CD4-positive, alpha-beta T cell (primary cell): ENCODE results near the gene SNAP25. TPM values are rescaled to one million over a fixed set of nuclear protein-coding genes. Genes with fewer than 3 reads are reported as not detected.

Experiments used
- ATAC-seq: fragments of 200-7000 bp; cut with Tn5 transposase; one replicate; pipeline ENCODE4 v1.10.0; 2022; ENCODE audit warnings: mild to moderate bottlenecking; ENCODE audit not compliant: poor library complexity
- CTCF ChIA-PET: fragments of 350-600 bp; sonication (Branson Sonifier 250); formaldehyde crosslinking; loops from one replicate; lab custom pipeline; 2021; ENCODE audit warnings: antibody characterized with exemption, inconsistent platforms; lab: Charles Lee
- POLR2A ChIA-PET: fragments of 350-600 bp; sonication (Branson Sonifier 250); formaldehyde crosslinking; loops from one replicate; lab custom pipeline; 2021; ENCODE audit warnings: antibody characterized with exemption, inconsistent platforms; lab: Charles Lee
- DNase-seq, 14 experiments: peaks; one replicate each; pipeline ENCODE4 v3.0.0-alpha.2; 2013 to 2020; ENCODE audit warnings: mixed read lengths in 2 of 14
- H3K27ac ChIP-seq, 2 donors: one replicate each; pipeline versions ENCODE4 v1.5.1 to v1.7.0; 2013; ENCODE audit warnings: low read length in 2 of 2, low read depth in 1 of 2, mild to moderate bottlenecking in 1 of 2
- H3K27me3 ChIP-seq, 2 experiments: 1 replicate in 1 of 2; 2 replicates in 1 of 2; pipeline versions ENCODE4 v1.6.1 to v1.7.0; 2013; ENCODE audit warnings: low read length in 2 of 2, control low read depth in 1 of 2, mild to moderate bottlenecking in 1 of 2, moderate library complexity in 1 of 2; ENCODE audit not compliant: insufficient read depth in 2 of 2, control insufficient read depth in 1 of 2
- H3K36me3 ChIP-seq: one replicate; pipeline ENCODE4 v1.6.1; 2013; ENCODE audit warnings: low read length, control low read depth; ENCODE audit not compliant: insufficient read depth
- H3K4me1 ChIP-seq: one replicate; pipeline ENCODE4 v1.6.1; 2013; ENCODE audit warnings: low read length, control low read depth; ENCODE audit not compliant: insufficient read depth
- H3K4me3 ChIP-seq: one replicate; pipeline ENCODE4 v1.5.1; 2013; ENCODE audit warnings: mild to moderate bottlenecking, low read length, moderate library complexity
- H3K9me3 ChIP-seq, 2 experiments: 1 replicate in 1 of 2; 2 replicates in 1 of 2; pipeline versions ENCODE4 v1.6.1 to v1.7.0; 2013; ENCODE audit warnings: low read length in 2 of 2, mild to moderate bottlenecking in 2 of 2, control low read depth in 1 of 2, moderate library complexity in 1 of 2; ENCODE audit not compliant: control insufficient read depth in 1 of 2, insufficient read depth in 1 of 2
- H3K27ac Mint-ChIP-seq: one replicate; pipeline ENCODE4 v1.8.0; 2020; ENCODE audit warnings: mixed read lengths
- H3K27me3 Mint-ChIP-seq: one replicate; pipeline ENCODE4 v1.8.0; 2021; ENCODE audit warnings: mixed read lengths
- H3K36me3 Mint-ChIP-seq: one replicate; pipeline ENCODE4 v1.8.0; 2021; ENCODE audit warnings: low read depth, mixed read lengths
- H3K4me1 Mint-ChIP-seq: one replicate; pipeline ENCODE4 v1.8.0; 2021; ENCODE audit warnings: low read depth, mixed read lengths
- H3K4me3 Mint-ChIP-seq: one replicate; pipeline ENCODE4 v1.8.0; 2020; ENCODE audit warnings: mild to moderate bottlenecking, mixed read lengths
- H3K9me3 Mint-ChIP-seq: one replicate; pipeline ENCODE4 v1.8.0; 2020; ENCODE audit warnings: mixed read lengths
- intact Hi-C, 2 experiments: fragments of 100-400 bp; cut with DNase I in 1 of 2; cut with micrococcal nuclease in 1 of 2; formaldehyde crosslinking; loops; one replicate each; pipeline versions ENCODE4 v1.15.1 to v1.9.0; 2023 to 2025; cut with DNase I, micrococcal nuclease
- polyA plus RNA-seq, 2 donors: library from polyadenylated mRNA; unstranded; fragments of 120-200 nt; gene quantifications; one replicate each; pipeline ENCODE4 v1.2.1, GENCODE V29; 2013
- total RNA-seq, 174 experiments: library from RNA in 2 of 174; stranded (reverse) in 2 of 174; gene quantifications; one replicate each; pipeline ENCODE4 v1.2.3 and lab custom pipeline; 2021 to 2026
- TF ChIP-seq, protein P1 (sequence below): fragments of 200-600 bp; IDR thresholded peaks from one replicate; pipeline ENCODE4 v1.8.0; 2022; ENCODE audit warnings: antibody characterized with exemption, mild to moderate bottlenecking

Gene SNAP25
- total RNA-seq, result not detected
- polyA plus RNA-seq (2013, experiment 1 of 2), result not detected
- 0.20 TPM for polyA plus RNA-seq (2013, experiment 2 of 2)
- total RNA-seq (lab: John Stamatoyannopoulos, UW), result 0 to 0.38 (median 0) reads per million in 172 experiments

DNA sequence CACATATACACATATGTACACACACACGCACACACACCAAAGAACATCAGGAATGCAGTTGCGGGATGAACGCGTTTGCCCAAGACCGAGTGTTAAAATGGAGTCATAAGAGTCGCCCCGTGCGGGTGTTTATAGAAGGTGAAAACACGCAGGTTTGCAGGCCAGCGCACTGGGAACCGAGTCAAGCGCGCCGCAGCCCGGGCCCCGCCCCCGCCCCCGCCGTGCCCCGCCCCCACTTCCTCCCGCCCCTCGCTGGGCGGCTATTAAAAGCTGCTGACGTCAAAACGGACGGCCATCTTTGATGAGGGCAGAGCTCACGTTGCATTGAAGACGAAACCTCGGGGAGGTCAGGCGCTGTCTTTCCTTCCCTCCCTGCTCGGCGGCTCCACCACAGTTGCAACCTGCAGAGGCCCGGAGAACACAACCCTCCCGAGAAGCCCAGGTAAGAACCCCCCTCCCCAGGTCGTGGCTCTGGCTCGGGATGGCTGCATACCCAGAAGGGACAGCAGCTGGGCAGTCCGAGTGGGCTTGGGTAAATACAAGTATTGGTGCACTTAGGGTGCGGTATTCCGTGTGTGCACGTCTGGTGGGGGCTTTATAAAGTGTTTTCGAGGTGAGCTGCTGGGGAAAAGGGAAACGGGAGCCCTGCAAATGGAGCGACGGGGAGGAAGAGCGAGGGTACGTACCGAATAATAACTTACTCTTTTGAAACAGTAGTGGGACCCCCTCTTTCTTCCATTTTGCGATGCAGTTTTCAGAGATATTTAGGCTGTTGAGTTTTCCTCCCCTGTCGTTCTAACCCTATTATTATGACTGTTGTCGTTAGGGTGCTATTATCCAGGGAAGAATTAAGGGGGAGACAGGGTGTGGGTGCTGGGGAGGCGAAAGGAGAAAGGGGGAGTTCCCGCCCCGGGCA lies at the start of gene SNAP25:
Gene SNAP25, plus strand, starts transcription at position 295 of the 916 bp plus-strand sequence. CDS start 56,662 bp downstream, outside the sequence.
- POLR2A ChIA-PET, result no interaction called here
- Mint-ChIP-seq H3K4me1 (peaks cover 21% of the 10 kb centered on the region), H3K27me3 (peaks cover 88% of the 10 kb centered on the region)

DNA sequence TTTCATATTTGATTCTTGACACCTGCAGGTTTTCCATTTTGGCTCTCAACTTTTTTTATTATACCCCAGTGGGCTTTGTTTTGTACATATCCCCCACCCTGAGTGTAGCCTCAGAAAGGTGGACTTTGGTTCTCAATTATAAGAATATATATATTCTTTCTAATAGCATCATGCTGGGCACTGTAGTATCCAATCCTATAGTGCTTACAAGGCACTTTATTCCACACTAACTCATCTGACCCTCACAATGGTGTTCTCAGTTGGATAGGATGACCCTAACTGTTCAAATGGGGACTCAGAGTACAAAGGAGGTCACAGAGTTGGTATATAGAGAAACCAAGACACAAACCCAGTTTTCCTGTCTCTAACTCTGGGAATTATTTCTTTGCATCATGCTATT lies 48.9 kb upstream of the SNAP25 start:
- Mint-ChIP-seq H3K9me3 (peaks cover 7% of the 10 kb centered on the region), H3K36me3 (no peaks in the 10 kb centered on the region)
- POLR2A ChIA-PET, result no interaction called here

More for the DNA sequence above, at the start of gene SNAP25:
- H3K36me3 Mint-ChIP-seq, result no peaks in the 10 kb centered on the region
- Histone ChIP-seq H3K36me3 (no peaks in the 10 kb centered on the region), H3K9me3 (peaks cover 0 to 24% of the 10 kb centered on the region in 2 experiments), H3K4me1 (peaks cover 20% of the 10 kb centered on the region), H3K4me3 (peak within 1 kb of the TSS; percentile 42), H3K27ac (no peak within 1 kb of the TSS), H3K27me3 (peaks cover 30 to 55% of the 10 kb centered on the region in 2 experiments)
- ATAC-seq (peak; percentile 56), DNase-seq (peak in 12 of 14 experiments; percentile 1 to 73 (median 26))
- H3K9me3 Mint-ChIP-seq, result peaks cover 7% of the 10 kb centered on the region
- H3K27ac Mint-ChIP-seq, result no peak within 1 kb of the TSS
- intact Hi-C loops, result no loop called here
- CTCF ChIA-PET, result no interaction called here
- TF ChIP-seq, protein P1, sequence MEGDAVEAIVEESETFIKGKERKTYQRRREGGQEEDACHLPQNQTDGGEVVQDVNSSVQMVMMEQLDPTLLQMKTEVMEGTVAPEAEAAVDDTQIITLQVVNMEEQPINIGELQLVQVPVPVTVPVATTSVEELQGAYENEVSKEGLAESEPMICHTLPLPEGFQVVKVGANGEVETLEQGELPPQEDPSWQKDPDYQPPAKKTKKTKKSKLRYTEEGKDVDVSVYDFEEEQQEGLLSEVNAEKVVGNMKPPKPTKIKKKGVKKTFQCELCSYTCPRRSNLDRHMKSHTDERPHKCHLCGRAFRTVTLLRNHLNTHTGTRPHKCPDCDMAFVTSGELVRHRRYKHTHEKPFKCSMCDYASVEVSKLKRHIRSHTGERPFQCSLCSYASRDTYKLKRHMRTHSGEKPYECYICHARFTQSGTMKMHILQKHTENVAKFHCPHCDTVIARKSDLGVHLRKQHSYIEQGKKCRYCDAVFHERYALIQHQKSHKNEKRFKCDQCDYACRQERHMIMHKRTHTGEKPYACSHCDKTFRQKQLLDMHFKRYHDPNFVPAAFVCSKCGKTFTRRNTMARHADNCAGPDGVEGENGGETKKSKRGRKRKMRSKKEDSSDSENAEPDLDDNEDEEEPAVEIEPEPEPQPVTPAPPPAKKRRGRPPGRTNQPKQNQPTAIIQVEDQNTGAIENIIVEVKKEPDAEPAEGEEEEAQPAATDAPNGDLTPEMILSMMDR, result no peak
- H3K4me3 Mint-ChIP-seq, result peak within 1 kb of the TSS; percentile 18

GRCh38 chr20:10170261-10170660 lies 48.4 kb upstream of the SNAP25 start:
- peaks cover 7% of the 10 kb centered on the region for H3K9me3 Mint-ChIP-seq
- peaks cover 0 to 5% of the 10 kb centered on the region in 2 experiments for H3K9me3 ChIP-seq
- H3K36me3 ChIP-seq, result no peaks in the 10 kb centered on the region
- POLR2A ChIA-PET, result no interaction called here
- H3K27ac ChIP-seq, result no peak overlapping the region
- H3K4me1 Mint-ChIP-seq, result peaks cover 5% of the 10 kb centered on the region
- intact Hi-C loops, result no loop called here
- CTCF ChIA-PET, result no interaction called here
- no peak overlapping the region for H3K4me3 Mint-ChIP-seq
- no peak overlapping the region for H3K4me3 ChIP-seq
- peaks cover 47% of the 10 kb centered on the region for H3K27me3 Mint-ChIP-seq
- no peak overlapping the region for H3K27ac Mint-ChIP-seq
- TF ChIP-seq, protein P1, result no peak
- peaks cover 27 to 37% of the 10 kb centered on the region in 2 experiments for H3K27me3 ChIP-seq
- ATAC-seq (no peak), DNase-seq (no peak)
- H3K36me3 Mint-ChIP-seq, result no peaks in the 10 kb centered on the region
- peaks cover 7% of the 10 kb centered on the region for H3K4me1 ChIP-seq

More for the DNA sequence above, 48.9 kb upstream of the SNAP25 start:
- CTCF ChIA-PET, result no interaction called here
- peaks cover 47% of the 10 kb centered on the region for H3K27me3 Mint-ChIP-seq
- peaks cover 7% of the 10 kb centered on the region for H3K4me1 ChIP-seq
- H3K4me3 Mint-ChIP-seq, result no peak overlapping the region
- intact Hi-C loops, result no loop called here
- no peak overlapping the region for H3K27ac ChIP-seq
- peaks cover 27 to 37% of the 10 kb centered on the region in 2 experiments for H3K27me3 ChIP-seq
- no peak for DNase-seq
- TF ChIP-seq, protein P1, result no peak
- H3K4me1 Mint-ChIP-seq, result peaks cover 5% of the 10 kb centered on the region
- peaks cover 0 to 5% of the 10 kb centered on the region in 2 experiments for H3K9me3 ChIP-seq
- no peak overlapping the region for H3K27ac Mint-ChIP-seq
- H3K4me3 ChIP-seq, result no peak overlapping the region
- ATAC-seq, result no peak
- no peaks in the 10 kb centered on the region for H3K36me3 ChIP-seq
